ENCODE data around the gene RGR. TPM values are rescaled to one million over a fixed set of nuclear protein-coding genes. Genes with fewer than 3 reads are reported as not detected.

The RGR gene
- total RNA-seq, 1 donor from 2014 or later = not detected

DNA sequence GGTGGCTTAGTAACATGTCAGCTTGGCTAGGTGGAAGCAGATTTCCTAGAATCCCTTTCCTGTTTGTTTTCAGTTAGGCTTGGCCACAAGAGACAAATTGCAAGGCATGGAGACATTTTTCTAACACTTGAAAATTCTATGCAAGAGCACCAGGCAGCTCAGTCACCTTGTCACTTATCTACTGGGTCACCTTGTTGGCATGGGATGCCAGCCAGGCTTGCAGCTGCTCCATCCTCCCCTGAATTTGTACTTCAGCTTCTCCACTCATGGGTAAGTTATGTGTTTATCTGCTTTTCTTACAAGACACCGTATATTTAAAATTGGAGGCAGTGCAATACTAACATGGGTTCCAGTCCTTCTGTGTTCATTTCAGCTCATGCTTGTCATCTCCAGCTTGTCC, 43.3 kb downstream of the RGR start:
- TF ChIP-seq, protein P1, sequence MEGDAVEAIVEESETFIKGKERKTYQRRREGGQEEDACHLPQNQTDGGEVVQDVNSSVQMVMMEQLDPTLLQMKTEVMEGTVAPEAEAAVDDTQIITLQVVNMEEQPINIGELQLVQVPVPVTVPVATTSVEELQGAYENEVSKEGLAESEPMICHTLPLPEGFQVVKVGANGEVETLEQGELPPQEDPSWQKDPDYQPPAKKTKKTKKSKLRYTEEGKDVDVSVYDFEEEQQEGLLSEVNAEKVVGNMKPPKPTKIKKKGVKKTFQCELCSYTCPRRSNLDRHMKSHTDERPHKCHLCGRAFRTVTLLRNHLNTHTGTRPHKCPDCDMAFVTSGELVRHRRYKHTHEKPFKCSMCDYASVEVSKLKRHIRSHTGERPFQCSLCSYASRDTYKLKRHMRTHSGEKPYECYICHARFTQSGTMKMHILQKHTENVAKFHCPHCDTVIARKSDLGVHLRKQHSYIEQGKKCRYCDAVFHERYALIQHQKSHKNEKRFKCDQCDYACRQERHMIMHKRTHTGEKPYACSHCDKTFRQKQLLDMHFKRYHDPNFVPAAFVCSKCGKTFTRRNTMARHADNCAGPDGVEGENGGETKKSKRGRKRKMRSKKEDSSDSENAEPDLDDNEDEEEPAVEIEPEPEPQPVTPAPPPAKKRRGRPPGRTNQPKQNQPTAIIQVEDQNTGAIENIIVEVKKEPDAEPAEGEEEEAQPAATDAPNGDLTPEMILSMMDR (IDR thresholded peaks at IDR 0.05; ENCODE audit: unreplicated experiment) = no peak
- DNase-seq (ENCODE audit: low spot score) = no peak
- Mint-ChIP-seq H3K27me3 (ENCODE audit: unreplicated experiment) (no peaks in the 10 kb centered on the region), H3K4me1 (ENCODE audit: unreplicated experiment) (no peaks in the 10 kb centered on the region), H3K27ac (ENCODE audit: unreplicated experiment) (no peak overlapping the region), H3K4me3 (ENCODE audit: unreplicated experiment) (no peak overlapping the region), H3K36me3 (ENCODE audit: low read depth, unreplicated experiment) (no peaks in the 10 kb centered on the region), H3K9me3 (ENCODE audit: unreplicated experiment) (no peaks in the 10 kb centered on the region)

DNA sequence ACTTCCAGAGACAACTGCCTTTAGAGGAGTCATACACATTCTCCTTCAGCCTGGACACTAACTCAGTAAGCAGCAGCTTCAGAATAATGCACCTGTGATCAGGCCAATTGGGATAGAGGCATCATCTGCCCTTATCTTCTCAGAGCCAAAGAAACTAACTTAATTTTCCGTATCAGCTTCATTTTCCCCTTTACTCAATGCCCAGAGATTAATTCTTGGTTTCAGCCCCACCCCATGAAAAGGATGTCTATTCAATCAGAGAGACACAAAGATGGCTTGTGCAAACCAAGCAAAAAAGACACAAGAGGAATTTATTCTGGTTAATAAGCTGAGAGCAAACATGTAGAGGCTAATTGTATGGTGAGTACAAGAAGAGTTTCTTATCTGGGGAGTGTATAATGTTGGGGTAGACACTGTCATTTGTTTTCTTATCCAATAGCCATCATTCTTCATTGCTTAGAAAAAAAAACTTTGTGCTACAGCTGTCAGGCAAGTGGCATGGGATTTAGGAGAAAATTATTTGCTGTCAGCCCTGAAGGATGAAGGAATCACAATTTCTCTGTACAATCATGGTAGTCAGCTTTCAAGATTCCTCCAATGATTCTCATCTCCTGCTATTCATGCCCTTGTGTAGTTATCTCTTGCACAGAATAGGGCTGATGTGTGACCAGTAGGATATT, 44.8 kb downstream of the RGR start:
- H3K36me3 Mint-ChIP-seq (ENCODE audit: low read depth, unreplicated experiment) = no peaks in the 10 kb centered on the region
- H3K27ac Mint-ChIP-seq (ENCODE audit: unreplicated experiment) = no peak overlapping the region
- peaks cover 11% of the 10 kb centered on the region for H3K4me1 Mint-ChIP-seq (ENCODE audit: unreplicated experiment)
- no peak for DNase-seq (ENCODE audit: low spot score)
- H3K27me3 Mint-ChIP-seq (ENCODE audit: unreplicated experiment) = no peaks in the 10 kb centered on the region
- no peak overlapping the region for H3K4me3 Mint-ChIP-seq (ENCODE audit: unreplicated experiment)
- TF ChIP-seq, protein P1 (IDR thresholded peaks at IDR 0.05; ENCODE audit: unreplicated experiment) = no peak
- H3K9me3 Mint-ChIP-seq (ENCODE audit: unreplicated experiment) = no peaks in the 10 kb centered on the region

DNA sequence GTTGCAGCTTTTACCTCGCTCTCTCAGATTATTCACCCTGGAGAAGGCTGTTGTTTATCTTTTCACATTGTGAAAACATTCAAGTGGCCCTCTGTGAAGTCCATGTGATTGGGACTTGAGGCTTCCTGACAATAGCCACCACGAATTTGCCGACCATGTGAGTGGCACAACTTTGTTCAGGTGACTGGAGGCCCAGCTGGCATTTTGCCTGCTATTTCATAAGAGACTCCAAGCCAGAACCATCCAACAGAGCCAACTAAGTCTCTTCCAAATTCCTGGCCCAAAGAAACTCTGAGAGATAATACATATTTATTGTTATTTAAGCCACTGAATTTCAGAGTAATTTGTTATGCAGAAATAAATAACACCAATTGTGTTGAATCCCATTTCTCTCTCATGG, 45.4 kb downstream of the RGR start:
- Mint-ChIP-seq H3K4me1 (ENCODE audit: unreplicated experiment) (peaks cover 16% of the 10 kb centered on the region), H3K4me3 (ENCODE audit: unreplicated experiment) (no peak overlapping the region), H3K9me3 (ENCODE audit: unreplicated experiment) (no peaks in the 10 kb centered on the region), H3K27me3 (ENCODE audit: unreplicated experiment) (no peaks in the 10 kb centered on the region), H3K36me3 (ENCODE audit: low read depth, unreplicated experiment) (no peaks in the 10 kb centered on the region), H3K27ac (ENCODE audit: unreplicated experiment) (no peak overlapping the region)
- DNase-seq (ENCODE audit: low spot score) = no peak
- TF ChIP-seq, protein P1 (IDR thresholded peaks at IDR 0.05; ENCODE audit: unreplicated experiment) = no peak

DNA sequence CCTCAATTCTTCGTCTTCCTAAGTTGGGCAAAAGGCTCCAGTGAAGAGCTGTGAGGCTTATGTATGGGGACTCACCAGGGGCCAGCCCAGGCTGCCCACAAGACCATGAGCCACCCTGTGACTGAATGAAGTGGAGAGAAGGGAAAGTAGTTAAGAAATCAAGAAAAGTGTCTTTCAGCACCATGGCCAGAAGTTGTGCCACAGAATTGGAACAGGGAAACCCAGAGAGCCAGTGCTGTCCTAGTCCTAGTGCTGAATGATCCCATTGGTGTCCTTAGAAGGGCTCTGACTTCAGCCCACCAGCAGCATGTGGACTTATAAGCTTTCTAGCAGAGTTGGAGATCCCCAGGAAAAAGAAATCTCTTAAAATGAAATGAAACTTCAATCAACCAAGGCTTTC, 46.5 kb downstream of the RGR start:
- DNase-seq (ENCODE audit: low spot score) = peak; percentile 43
- H3K36me3 Mint-ChIP-seq (ENCODE audit: low read depth, unreplicated experiment) = no peaks in the 10 kb centered on the region
- no peak overlapping the region for H3K27ac Mint-ChIP-seq (ENCODE audit: unreplicated experiment)
- no peaks in the 10 kb centered on the region for H3K27me3 Mint-ChIP-seq (ENCODE audit: unreplicated experiment)
- no peak overlapping the region for H3K4me3 Mint-ChIP-seq (ENCODE audit: unreplicated experiment)
- TF ChIP-seq, protein P1 (IDR thresholded peaks at IDR 0.05; ENCODE audit: unreplicated experiment) = no peak
- H3K9me3 Mint-ChIP-seq (ENCODE audit: unreplicated experiment) = no peaks in the 10 kb centered on the region
- H3K4me1 Mint-ChIP-seq (ENCODE audit: unreplicated experiment) = peaks cover 25% of the 10 kb centered on the region

DNA sequence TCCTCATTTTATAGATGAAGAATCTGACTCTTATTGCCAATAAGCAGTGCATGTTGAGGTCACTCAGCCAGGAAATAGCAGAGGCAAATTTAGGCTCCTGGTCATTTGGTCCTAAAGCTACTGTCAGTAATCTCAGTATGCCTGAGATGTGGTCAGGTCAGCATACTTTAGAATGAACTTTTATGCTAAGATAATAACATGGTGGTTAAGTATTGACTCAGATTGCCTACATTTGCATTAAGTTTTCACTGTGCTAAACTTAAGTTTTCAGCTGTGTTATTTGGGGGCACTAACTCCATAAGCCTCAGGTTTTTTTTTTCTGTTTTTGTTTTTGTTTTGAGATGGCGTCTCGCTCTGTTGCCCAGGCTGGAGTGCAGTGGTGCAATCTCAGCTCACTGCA, 47.6 kb downstream of the RGR start:
- Mint-ChIP-seq H3K4me1 (ENCODE audit: unreplicated experiment) (peaks cover 32% of the 10 kb centered on the region), H3K27ac (ENCODE audit: unreplicated experiment) (no peak overlapping the region), H3K36me3 (ENCODE audit: low read depth, unreplicated experiment) (no peaks in the 10 kb centered on the region), H3K4me3 (ENCODE audit: unreplicated experiment) (no peak overlapping the region), H3K9me3 (ENCODE audit: unreplicated experiment) (no peaks in the 10 kb centered on the region), H3K27me3 (ENCODE audit: unreplicated experiment) (peaks cover 1% of the 10 kb centered on the region)
- TF ChIP-seq, protein P1 (IDR thresholded peaks at IDR 0.05; ENCODE audit: unreplicated experiment) = no peak
- no peak for DNase-seq (ENCODE audit: low spot score)

Data from endothelial cell (in vitro differentiated cells).